ENCODE results near the gene CD44. TPM values are rescaled to one million over a fixed set of nuclear protein-coding genes. Genes with fewer than 3 reads are reported as not detected.

CD44 gene
- polyA plus RNA-seq, 1 of the 3 experiments (the other 2 are of a cell fraction) = 457 TPM

GRCh38 chr11:35248558-35249323 lies 109.8 kb downstream of the CD44 start (continued):
- TF ChIP-seq CTCF (IDR thresholded peaks at IDR 0.05) (no peak), RAD21 (IDR thresholded peaks at IDR 0.05; ENCODE audit: low read length) (no peak)

- Histone ChIP-seq H3K4me2 (no peak overlapping the region), H3K36me3 (replicated peaks in 1 of 2; ENCODE audit: control insufficient read depth in 1 of 2, insufficient read depth in 2 of 2, low read length in 1 of 2) (no peaks in the 10 kb centered on the region), H3K27me3 (ENCODE audit: insufficient read depth) (no peaks in the 10 kb centered on the region), H3K4me1 (ENCODE audit: control insufficient read depth in 1 of 2, insufficient read depth in 2 of 2, low read depth in 1 of 2, low read length in 1 of 2) (peaks cover 0 to 6% of the 10 kb centered on the region in 2 experiments; a peak in 2 of 4 replicates), H3K9ac (no peak overlapping the region), H3K9me3 (no peaks in the 10 kb centered on the region), H2AFZ (ENCODE audit: low read depth) (no peak overlapping the region), H3F3A (replicated peaks; ENCODE audit: insufficient read depth) (peaks cover 3% of the 10 kb centered on the region), H4K20me1 (ENCODE audit: insufficient read depth) (no peaks in the 10 kb centered on the region), H3K9me2 (no peaks in the 10 kb centered on the region), H3K4me3 (ENCODE audit: low read depth in 2 of 2, low read length in 1 of 2) (no peak overlapping the region), H3K79me2 (ENCODE audit: insufficient read depth) (no peaks in the 10 kb centered on the region), H3K27ac (ENCODE audit: low read depth in 2 of 2, low read length in 1 of 2) (no peak overlapping the region)
- no peak for DNase-seq
- TF ChIP-seq NRF1 (IDR thresholded peaks at IDR 0.05; ENCODE audit: low read depth, low read length) = no peak
- TF ChIP-seq TAF1 (IDR thresholded peaks at IDR 0.05; ENCODE audit: borderline replicate concordance, low read depth, low read length) = no peak
- TF ChIP-seq MAX (IDR thresholded peaks at IDR 0.05; ENCODE audit: low read depth) = no peak
- no peak for TF ChIP-seq TEAD4 (IDR thresholded peaks at IDR 0.05; ENCODE audit: borderline replicate concordance, insufficient read depth)
- no peak for TF ChIP-seq POLR2AphosphoS5 (IDR thresholded peaks at IDR 0.05; ENCODE audit: low read depth, low read length)
- 86% methylated on average over 4 of the region's 4 CpGs for WGBS (ENCODE audit: low lambda C conversion rate)
- ChIA-PET POLR2A (no interaction called here), CTCF (no interaction called here)
Observed at GRCh38 chr11:35250192-35250591, 111.2 kb downstream of the CD44 start.

GRCh38 chr11:35250621-35251020 lies 111.7 kb downstream of the CD44 start:
- POLR2A ChIA-PET = no interaction called here

More at GRCh38 chr11:35250621-35251020, 111.7 kb downstream of the CD44 start:
- H3K4me3 ChIP-seq (ENCODE audit: low read depth in 2 of 2, low read length in 1 of 2) = no peak overlapping the region
- CTCF ChIA-PET = no interaction called here
- no peaks in the 10 kb centered on the region for H3K36me3 ChIP-seq (replicated peaks in 1 of 2; ENCODE audit: control insufficient read depth in 1 of 2, insufficient read depth in 2 of 2, low read length in 1 of 2)
- H3K79me2 ChIP-seq (ENCODE audit: insufficient read depth) = no peaks in the 10 kb centered on the region
- H3F3A ChIP-seq (replicated peaks; ENCODE audit: insufficient read depth) = peaks cover 3% of the 10 kb centered on the region
- H3K9ac ChIP-seq = no peak overlapping the region
- H3K27ac ChIP-seq (ENCODE audit: low read depth in 2 of 2, low read length in 1 of 2) = no peak overlapping the region
- no peaks in the 10 kb centered on the region for H3K9me2 ChIP-seq
- no peaks in the 10 kb centered on the region for H4K20me1 ChIP-seq (ENCODE audit: insufficient read depth)
- H3K9me3 ChIP-seq = no peaks in the 10 kb centered on the region
- DNase-seq = no peak
- no peak for TF ChIP-seq JUND (IDR thresholded peaks at IDR 0.05)
- no peak for TF ChIP-seq FOSL2 (IDR thresholded peaks at IDR 0.05; ENCODE audit: borderline replicate concordance, low read depth)
- TF ChIP-seq FOXM1 (IDR thresholded peaks at IDR 0.05; ENCODE audit: low read depth) = no peak
- no peak for TF ChIP-seq PBX3 (IDR thresholded peaks at IDR 0.05)
- TF ChIP-seq SMC3 (IDR thresholded peaks at IDR 0.05; ENCODE audit: low read depth, low read length) = no peak
- no peak for TF ChIP-seq USF1 (IDR thresholded peaks at IDR 0.05; ENCODE audit: borderline replicate concordance, low read depth)
- no peak for TF ChIP-seq MAX (IDR thresholded peaks at IDR 0.05; ENCODE audit: low read depth)
- TF ChIP-seq IRF3 (IDR thresholded peaks at IDR 0.05; ENCODE audit: low read depth, low read length) = no peak
- no peak for TF ChIP-seq MEF2A (IDR thresholded peaks at IDR 0.05; ENCODE audit: borderline replicate concordance, low read depth)
- TF ChIP-seq GATA2 (CRISPR knock-in tag; IDR thresholded peaks at IDR 0.05) = no peak
- no peak for TF ChIP-seq EP300 (IDR thresholded peaks at IDR 0.05; ENCODE audit: borderline replicate concordance in 1 of 2, low read depth in 1 of 2, low read length in 1 of 2)
- H3K4me1 ChIP-seq (ENCODE audit: control insufficient read depth in 1 of 2, insufficient read depth in 2 of 2, low read depth in 1 of 2, low read length in 1 of 2) = peaks cover 0 to 6% of the 10 kb centered on the region in 2 experiments; a peak in 2 of 4 replicates
- no peaks in the 10 kb centered on the region for H3K27me3 ChIP-seq (ENCODE audit: insufficient read depth)
- H3K4me2 ChIP-seq = no peak overlapping the region
- H2AFZ ChIP-seq (ENCODE audit: low read depth) = no peak overlapping the region
